Stimulated activated CD8-positive, alpha-beta memory T cell treated with anti-CD3 and anti-CD28 coated beads, Interleukin-4, amount 100 ng/mL, for 4 hours (primary cell): ENCODE measurements around the gene CRACR2A.

Source experiments
- DNase-seq, 2 donors: peaks; one replicate each; pipeline ENCODE4 v3.0.0-alpha.2; 2020; ENCODE audit warnings: low read depth in 2 of 2, low spot score in 1 of 2

CRACR2A gene

DNA sequence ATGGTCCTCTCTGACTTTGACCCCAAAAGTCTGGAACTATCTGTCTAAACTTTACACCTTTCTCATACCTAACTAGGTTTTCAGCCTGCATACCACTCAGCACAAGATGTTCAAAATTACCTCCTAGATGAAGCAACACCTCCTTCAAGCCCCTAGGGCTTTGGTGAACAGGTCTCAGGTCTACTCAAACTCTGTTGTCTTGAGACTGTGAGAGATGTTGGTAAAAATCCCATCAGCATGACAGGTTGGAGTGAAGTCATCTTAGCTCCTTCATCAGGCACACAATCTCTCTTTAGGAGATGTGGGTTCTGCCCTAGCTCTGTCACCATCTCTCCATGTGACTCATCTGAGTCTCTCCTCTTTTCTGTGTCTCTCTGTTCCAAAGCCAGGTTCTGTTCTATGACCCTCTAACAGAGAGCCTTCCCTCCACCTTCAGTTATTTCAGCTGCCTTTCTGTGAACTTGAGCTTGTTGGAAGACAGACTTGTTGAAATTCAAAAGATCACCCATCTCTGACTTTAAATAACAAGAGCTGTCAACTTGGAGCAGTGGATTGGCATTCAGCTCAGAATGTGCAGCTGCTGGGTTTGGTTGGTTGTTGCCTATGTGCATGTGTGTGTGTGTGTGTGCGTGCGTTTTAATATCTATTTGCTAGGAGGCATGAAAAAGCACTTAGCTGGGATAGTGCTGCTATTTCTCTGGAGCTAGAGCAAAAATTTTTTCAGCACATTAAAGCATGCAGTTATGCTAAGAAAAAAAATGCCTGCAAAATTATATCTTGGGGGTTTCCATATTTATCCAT is 130.7 kb downstream of the CRACR2A start:
- DNase-seq, result no peak

DNA sequence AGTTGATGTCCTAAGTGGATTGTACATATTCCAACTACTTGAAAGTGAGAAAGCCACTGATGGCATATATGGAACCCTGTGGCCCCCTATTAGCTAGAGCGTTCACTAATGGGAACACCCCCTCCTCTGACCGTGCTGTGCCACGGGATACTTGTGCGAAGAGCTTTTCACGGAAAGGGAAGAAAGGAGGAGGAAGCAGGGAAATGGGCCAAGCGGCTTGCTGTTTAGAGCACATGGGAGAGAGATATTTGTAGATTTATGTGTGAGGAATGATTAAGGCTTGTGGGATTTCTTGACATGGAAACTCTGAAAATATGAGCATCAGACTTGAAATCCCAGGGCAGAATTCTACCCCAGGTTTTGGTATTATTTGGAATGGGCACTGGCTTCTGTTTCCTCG is 132.1 kb downstream of the CRACR2A start:
- DNase-seq, result no peak

- no peak for DNase-seq
Measured at GRCh38 chr12:3617565-3617964, 135.3 kb downstream of the CRACR2A start.

- no peak for DNase-seq
Measured at GRCh38 chr12:3615862-3616261, 137.0 kb downstream of the CRACR2A start.

DNA sequence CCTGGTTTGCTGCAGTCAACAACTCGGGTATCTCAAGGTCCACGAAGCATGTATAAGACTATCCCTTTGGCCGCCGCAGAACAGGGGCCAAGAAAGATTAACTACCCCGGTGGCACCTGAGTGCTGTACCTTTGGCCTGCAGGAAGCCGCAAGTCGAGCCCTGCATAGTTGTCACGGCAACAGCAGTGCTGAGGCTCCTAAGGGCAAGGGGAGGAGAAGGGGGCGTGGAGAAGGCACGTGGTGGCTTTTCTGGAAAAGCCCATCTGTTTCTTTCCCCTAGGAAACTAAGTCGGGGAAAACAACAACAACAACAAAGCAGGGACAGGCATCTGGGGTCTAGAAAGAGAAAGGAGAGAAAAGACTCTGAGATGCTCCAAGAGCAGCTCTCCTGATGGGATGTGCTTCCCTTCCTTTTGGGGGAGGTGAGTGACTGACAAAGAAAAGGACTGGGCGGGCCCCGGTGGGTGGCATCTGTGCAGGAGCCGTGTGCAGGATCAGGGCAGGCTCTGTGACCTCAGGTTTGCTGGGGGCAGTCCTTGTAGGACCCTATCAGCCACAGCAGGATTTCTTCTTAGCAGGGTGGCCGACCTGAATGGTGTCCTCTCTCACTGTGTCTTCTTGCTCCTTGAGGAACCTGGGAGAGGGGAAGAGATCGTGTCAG is 138.0 kb downstream of the CRACR2A start:
- no peak for DNase-seq

DNA sequence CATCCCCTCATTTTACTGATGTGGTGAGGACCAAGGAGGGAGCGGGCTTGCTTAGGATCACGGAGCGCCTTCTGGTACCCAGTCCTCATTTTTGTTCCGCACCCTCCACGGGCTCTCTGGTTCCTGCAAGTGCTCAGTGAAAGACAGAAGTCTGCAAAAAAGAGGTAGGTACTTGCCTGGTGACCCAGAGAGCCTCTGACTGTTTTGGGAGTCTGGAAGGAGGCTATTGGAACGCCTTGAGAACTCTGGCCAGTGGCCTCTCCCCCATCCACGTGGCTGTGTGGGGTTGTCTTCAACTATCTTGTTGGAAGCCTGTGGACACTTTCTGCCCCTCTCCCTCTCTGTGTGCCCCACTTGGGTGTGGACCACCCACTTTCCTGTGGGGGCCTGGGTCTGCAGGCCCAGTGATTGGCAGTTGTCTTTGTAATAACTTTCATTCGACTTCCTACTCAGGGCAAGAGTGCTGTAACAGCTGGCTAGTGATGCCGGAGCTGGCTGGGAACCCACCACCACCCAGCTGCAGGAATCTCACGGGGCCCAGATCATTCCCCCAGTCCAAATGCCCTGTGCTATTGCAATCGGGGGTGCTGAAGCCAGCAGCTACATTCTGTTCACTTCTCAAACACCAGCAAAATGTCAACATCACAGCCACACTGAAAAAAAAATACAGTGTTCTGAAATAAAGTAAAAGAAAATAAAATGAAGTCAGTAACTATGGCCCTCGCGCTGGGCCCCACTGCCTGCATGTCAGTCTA is 139.1 kb downstream of the CRACR2A start:
- no peak for DNase-seq

GRCh38 chr12:3611860-3612703 is 140.8 kb downstream of the CRACR2A start:
- DNase-seq, result no peak

- no peak for DNase-seq
Measured at GRCh38 chr12:3607821-3608220, 145.1 kb downstream of the CRACR2A start.

DNA sequence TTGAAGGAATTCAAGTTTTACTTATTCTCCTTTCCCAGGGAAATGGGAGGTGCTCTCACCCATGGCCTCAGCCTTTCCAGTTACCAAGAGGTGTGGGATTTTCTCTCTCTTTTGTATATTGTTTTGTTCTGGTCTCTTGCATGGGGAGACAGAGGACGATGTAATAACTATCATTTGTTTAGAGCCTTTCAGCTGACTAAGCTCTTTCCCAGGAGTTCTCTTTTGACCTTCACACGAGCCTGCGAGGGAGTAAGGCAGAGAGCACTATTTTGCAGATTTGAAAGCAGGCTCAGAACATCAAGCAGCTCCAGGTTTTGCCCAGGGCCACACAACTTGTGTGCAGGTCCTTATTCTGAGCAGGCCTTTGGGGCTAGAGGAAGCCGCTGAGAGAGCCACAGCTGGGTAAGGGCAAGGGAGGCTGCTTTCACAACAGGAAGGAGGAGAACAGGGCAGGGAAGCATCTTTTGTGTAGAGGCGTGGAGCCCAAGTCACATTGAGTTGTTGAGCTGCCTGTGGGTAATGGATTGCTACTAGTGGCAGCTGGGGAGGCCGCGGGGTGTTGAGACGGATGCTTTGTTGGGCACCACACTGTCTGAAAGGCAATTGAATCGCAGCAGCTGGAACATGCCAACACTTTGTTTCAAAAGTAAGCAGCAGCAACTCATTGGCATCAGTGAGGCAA is 145.7 kb downstream of the CRACR2A start:
- no peak for DNase-seq

DNA sequence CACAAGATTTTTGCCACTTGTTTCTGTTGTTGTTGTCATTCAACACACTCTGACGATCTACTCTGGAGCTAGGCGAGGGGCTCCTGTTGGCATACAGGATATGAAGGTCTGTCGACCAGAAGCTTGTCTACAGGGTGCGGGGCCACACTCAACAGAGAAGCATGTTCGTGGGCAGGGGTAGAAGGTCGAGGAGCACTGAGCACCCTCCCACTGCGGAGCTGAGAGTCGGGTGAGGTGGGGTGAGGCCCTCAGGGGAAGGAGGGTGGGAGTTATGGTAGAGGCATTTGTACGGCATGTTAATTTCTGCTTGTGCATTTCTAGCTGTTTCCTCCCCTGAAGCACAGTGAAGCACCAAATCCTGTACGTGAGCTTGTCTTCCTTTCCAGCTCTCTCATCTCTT is 146.8 kb downstream of the CRACR2A start:
- DNase-seq, result no peak

DNA sequence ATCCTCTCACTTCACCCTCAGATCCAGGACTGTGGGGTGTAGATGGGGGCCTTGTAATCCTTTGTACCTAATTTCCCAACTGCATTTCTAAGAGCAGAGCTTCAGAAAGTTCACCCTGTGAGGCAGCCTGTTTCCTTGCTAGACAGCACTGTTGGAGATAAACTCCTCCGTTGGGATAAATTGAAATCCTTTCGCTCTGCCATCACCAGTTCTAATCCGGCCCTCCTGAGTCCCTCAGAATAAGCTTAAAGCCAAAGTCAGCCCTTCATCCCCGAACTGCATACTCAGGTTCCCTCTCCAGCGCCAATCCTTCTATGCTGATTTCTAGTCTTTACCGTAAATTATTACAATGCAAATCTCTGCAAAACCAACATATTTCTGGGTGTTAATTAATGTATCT is 147.2 kb downstream of the CRACR2A start:
- no peak for DNase-seq

DNA sequence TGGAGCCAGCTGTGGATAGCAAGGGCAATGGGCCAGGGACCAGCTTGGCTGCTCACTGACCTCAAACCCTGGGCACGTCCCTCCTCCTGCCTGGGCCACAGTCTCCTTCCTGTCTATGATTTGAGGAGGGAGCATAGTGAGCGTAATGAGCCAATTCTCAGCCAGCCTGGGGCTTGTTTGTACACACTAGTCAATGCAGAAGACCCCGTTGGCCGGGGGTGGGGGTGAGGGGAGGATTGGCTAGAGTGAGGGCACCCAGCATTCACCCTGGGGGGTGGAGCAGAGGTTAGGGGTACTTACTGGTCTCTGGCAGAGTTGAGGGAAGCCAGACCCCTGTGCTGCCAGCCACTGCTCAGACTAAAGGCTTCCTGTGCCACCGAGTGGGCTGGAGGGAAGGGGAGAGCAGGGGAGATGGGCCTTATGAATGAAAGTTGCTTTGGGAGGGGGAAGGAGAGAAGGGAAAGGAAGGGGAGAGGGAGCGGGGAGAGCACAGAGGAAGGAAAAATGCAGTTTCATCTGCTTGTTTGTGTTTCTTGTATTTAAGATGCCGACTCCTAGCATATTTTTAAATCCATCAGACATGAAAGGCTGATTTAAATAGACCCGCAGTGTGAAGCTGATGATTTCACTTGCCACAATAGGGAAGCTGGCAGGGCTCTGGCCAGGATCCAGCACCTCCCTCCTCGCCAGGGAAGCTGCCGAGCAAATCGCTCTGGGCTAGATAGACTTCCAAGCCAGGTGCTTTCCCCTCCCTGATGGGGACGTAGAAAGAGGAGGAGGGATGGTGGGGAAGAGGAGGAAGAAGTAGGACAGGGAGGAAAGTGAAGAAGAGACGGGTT is 147.9 kb downstream of the CRACR2A start:
- no peak for DNase-seq

DNA sequence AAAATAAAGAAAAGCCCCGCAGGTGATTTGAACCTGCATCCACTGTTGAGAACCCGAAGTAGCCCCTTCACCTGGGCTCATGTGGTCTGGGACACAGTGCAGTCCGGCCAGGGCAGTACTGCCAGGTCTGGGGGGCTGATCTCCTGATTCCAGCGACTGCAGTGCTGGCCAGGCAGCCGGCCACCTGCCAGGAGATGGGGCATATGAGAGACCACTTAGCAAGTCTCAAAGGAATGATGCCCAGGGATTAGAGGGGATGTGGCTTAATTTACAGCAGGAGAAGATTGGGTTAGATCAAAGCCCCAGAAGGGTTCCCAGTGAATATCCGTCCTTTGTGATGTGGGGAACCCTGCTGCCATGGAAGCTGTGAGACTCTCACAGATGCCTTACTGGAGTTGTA is 148.6 kb downstream of the CRACR2A start:
- no peak for DNase-seq

DNA sequence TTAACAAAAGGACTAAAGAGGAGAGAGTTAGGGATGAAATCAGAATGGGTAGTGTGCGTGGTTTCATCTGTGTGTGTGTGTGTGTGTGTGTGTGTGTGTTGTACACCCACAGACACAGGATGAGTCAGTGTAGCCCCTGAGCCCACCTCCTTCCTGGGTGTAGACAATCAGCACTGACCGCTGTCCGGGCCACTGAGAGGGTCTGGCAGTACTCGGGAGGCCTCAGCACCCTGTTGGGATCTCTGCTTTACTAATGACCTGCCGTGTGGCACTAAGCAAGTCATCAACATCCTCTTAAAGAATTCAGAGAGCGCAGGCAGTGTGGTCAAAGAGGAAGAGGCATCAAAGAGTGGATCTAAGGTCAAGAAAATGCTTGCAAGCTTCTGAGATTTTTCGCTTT is 149.3 kb downstream of the CRACR2A start:
- no peak for DNase-seq

DNA sequence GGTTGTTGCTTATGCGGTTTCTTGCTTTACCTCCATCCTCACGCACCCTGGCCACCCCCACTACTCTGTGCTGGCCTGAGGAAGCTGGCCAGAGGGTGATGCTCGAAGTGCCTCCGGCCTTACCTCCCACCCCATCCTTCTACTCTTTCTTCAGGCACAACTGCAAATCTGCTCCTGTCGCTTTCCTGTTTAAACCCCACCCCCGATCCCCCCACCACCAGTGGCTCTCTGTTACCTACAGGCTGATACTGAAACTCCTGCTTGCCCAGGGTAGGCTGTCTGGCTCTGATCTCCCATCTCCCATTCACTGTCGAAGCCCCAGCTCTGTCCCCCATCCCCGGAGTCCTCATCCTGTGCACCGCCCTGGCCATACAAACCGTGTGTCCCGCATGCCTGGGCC is 150.4 kb downstream of the CRACR2A start:
- DNase-seq, result no peak

DNA sequence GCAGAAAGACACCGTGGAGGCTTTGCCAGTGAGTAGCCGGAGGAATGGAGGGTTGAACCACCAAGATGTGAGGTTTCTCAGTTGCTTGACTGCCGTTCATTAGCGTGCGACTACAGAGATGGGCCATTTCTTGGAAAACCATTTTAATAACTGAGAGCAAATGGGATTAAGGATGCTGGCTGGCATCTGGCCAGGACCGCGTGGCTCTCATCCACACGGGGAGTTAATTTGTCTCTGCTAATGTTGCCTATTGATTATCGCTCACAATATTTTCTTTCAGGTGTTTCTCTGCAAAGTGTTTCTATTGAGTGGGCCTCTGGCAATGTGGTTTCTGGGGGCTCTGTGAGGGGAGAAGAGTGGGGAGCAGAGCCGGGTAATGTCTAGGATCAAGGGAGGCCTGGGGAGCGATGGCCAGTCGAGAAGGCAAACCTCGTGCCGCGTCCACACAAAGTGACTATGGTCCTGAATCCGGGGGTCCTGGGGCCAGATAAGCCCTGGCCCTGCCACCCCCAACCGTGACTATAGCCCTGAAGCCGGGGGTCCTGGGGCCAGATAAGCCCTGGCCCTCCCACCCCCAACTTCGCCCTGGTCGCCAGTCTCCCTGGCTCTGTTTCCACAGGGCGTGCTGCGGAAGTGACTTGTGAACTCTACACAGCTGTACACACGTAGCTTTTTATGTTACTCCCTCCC is 151.3 kb downstream of the CRACR2A start:
- no peak for DNase-seq

DNA sequence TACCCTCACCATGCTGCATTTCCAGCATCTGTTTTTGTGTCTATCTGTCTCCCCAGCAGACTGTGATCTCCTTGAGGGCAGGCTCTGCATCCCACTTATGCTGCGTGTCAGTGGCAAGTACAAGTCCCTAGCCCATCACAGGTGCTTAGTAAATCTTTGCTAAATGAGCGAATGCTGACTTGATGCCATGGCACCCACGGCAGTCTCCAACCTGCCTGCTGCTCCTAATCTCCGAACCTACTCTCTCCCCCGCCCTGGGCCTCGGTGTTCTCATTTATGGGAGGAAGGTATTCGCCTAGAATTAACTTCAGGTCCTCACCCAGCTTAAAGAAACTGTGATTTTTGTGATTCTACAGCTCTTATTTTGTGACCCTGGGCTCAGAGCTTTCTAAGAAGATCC is 152.0 kb downstream of the CRACR2A start:
- DNase-seq, result no peak

DNA sequence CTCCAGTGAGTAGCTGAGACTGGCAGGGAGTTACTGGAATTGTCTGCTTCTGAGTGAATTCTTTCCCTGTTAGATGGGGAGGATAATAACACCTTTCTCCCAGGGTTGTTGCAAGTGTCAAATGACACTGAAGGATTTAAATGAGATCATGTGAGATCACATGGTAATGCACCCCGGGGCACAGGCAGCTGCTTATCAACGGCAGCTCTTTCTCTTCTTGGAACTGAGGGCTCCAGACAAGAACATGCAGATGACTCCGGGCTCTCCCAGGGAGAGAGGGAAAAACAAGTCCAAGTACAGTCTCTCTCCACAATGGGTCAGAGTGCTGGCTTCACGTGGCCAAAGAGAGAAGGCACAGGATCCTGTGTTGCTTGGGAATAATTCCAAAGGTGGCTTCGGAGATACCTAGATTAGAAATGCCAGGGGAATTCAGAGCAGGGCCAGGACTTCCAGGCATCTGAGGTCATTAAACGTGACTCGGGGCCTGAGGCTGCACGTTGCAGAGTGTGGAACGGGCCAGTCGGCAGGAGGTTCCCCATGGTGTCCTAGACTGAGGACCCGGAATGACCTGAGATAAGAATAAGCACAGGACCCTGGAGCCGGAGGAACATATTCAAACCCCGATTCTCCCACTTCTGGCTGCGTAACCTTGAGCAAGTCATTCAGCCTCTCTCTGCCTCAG is 152.7 kb downstream of the CRACR2A start:
- no peak for DNase-seq
